Stomach (tissue), 4 donors: ENCODE data around the gene CCDC116.

Source experiments
- CTCF ChIP-seq, 7 experiments: fragments of 450-650 bp in 4 of 7; fragments of 200-600 bp in 3 of 7; sonication (generic) in 3 of 7; IDR thresholded peaks; one replicate each; pipeline ENCODE4 v1.5.1; 2016 to 2019; ENCODE audit warnings: antibody characterized with exemption in 7 of 7, control low read depth in 2 of 7, mild to moderate bottlenecking in 1 of 7
- POLR2AphosphoS5 ChIP-seq, 3 donors: sonication (generic); formaldehyde crosslinking; IDR thresholded peaks; one replicate each; pipeline ENCODE4 v1.6.1; 2016; ENCODE audit warnings: antibody characterized with exemption in 3 of 3

GRCh38 chr22:21624120-21624879, 8.3 kb upstream of the CCDC116 start:
- TF ChIP-seq CTCF (IDR thresholded peaks at IDR 0.05) (peak in 3 of 7 experiments; percentile 10 to 19 (median 16)), POLR2AphosphoS5 (IDR thresholded peaks at IDR 0.05) (no peak)
